ENCODE results near the gene SRGAP2B.
"Not testable (repeated sequence)": the region's sequence is repeated elsewhere in the genome, so short reads cannot be mapped to it uniquely, and the experiment has no call there.

The SRGAP2B gene

GRCh38 chr1:144998134-144998980 is 96.8 kb downstream of the SRGAP2B start:
- not testable (repeated sequence) for DNase-seq (ENCODE audit: low read depth in 2 of 2)

DNA sequence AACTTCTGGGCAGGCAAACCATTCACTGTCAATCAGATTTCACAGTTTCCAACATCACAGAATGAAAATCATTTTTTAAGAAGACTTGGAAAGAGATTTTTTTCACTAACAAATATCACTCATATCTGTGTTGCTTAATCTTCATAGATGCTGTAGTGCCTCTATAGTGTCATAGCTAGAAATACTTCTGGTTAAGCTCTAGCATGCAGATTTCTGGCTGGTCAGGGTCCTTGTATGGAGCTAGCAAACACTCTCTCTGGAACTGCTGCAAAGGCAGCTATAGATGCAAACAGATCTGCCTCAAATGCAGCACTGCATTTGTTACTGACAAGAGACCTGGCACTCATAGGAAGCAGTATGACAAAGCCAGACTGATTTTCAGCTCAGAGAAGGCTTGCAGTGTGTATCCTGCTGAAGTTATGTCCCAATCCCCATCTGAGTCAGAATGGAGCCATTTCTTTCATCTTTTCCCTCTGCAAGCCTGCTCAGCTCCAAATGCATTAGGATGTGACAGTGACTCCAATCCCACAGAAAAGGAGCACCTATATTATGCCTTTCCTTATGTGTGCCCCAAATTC is 99.2 kb downstream of the SRGAP2B start:
- not testable (repeated sequence) for DNase-seq (ENCODE audit: low read depth in 2 of 2)

- DNase-seq (ENCODE audit: low read depth in 2 of 2): not testable (repeated sequence)
Measured at GRCh38 chr1:144992915-144993314, 102.2 kb downstream of the SRGAP2B start.

DNA sequence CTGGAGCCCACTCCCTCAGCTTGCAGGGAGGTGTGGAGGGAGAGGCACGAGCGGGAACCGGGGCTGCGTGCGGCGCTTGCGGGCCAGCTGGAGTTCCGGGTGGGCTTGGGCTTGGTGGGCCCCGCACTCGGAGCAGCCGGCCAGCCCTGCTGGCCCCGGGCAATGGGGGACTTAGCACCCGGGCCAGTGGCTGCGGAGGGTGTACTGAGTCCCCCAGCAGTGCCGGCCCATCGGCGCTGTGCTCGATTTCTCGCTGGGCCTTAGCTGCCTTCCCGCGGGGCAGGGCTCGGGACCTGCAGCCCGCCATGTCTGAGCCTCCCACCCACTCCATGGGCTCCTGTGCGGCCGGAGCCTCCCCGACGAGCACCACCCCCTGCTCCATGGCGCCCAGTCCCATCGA is 104.5 kb downstream of the SRGAP2B start:
- DNase-seq (ENCODE audit: low read depth in 2 of 2): not testable (repeated sequence)

GRCh38 chr1:144987131-144987530 is 108.0 kb downstream of the SRGAP2B start:
- not testable (repeated sequence) for DNase-seq (ENCODE audit: low read depth in 2 of 2)

- not testable (repeated sequence) for DNase-seq (ENCODE audit: low read depth in 2 of 2)
Measured at GRCh38 chr1:144986171-144986860, 108.8 kb downstream of the SRGAP2B start.

DNA sequence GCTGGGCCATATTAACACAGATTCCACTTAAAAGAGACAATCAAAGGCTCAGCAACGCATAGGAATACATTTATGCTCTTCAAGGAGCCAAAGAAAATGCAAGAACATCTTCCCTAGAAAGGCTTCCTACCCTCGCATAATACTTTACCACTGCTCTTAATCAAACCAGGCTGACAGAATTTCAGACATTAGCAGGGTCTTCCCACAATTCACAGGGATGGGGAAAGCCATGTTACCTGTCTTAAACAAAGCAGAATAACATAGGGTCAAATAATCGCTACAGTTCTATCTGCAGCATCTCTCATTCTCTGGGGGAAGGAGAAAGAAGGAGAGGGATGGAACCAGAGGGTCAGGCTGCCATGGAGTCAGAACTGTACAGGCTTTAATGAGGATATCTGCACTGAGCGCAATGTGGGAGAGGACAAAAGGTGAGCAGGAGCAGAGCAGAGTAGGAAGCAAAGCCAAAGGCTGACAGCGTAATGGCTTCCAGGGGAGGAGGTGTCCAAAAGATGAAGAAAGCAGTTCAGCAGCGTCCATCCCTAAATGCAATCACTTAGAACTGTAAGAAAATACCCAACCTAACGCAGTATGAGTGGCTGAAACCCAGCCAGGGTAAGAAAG is 109.5 kb downstream of the SRGAP2B start:
- not testable (repeated sequence) for DNase-seq (ENCODE audit: low read depth in 2 of 2)

DNA sequence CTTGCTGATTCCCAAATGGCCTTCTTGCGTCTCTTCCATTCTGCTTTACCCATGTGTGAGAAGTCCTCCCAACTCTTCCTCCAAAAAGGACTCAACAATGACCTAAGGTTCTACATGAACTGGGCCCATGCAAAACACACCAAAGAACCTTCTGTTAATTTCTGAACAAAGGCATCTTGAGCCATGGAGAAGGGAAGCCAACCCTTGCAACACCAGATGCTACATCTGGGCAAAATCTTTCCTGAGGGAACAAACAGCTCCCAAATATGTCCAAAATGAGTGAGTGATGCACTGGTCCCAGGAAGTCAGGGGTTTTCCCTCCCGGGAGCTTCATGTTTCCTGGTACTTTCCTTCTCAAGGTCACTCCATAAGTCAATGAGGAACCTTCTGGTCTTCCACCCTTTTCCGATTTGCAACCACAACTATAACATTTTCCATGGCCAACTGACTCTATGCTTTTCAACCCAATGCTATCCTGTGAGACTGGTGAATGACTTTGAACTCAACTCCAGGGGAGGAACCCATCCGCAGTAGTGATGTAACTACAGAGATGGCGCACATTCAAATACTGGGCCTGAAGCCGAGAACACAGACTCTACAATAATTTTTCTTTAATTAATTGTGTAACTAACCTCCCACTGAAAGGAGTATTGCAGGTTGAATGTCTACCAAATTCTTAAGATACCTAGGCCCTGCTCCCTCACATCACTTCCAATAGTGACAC is 112.2 kb downstream of the SRGAP2B start:
- DNase-seq (ENCODE audit: low read depth in 2 of 2): not testable (repeated sequence)

DNA sequence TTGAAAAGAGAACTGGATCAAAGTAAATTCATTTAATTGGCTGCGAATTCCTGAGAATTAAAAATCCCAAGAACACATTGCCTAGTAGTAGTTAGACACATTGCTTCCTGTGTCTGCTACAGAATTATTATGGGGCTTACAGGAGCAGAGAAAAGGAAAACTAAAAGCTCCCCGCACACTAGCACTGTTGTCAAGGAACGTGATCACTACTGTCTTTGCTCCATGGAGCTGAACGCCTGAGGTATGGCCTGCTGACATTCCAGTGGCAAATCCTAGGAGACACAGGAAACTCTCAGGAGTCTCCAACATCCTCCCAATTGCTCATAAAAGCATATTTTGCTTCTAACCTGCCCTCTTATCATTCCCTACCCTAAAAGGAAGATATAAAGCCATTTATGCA is 114.0 kb downstream of the SRGAP2B start:
- not testable (repeated sequence) for DNase-seq (ENCODE audit: low read depth in 2 of 2)

GRCh38 chr1:144979960-144980595 is 115.0 kb downstream of the SRGAP2B start:
- DNase-seq (ENCODE audit: low read depth in 2 of 2): not testable (repeated sequence)

DNA sequence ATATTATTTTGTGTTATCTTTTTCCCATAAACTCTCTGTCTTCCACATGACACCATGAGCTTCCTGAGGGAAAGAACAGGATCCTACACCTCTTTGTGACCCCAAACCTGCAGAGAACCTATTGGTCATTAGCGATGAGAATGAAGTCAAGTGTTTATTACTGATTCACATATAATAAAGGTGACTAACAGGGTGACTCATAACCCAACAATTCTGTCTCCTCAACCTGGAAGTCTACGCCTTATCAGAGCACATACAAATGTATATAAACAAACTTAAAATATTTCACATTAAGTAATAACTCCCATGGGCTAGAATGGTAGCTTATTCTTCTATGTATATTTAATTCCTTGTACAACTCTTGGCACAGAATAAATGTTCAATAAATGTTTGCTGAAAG is 117.3 kb downstream of the SRGAP2B start:
- not testable (repeated sequence) for DNase-seq (ENCODE audit: low read depth in 2 of 2)

DNA sequence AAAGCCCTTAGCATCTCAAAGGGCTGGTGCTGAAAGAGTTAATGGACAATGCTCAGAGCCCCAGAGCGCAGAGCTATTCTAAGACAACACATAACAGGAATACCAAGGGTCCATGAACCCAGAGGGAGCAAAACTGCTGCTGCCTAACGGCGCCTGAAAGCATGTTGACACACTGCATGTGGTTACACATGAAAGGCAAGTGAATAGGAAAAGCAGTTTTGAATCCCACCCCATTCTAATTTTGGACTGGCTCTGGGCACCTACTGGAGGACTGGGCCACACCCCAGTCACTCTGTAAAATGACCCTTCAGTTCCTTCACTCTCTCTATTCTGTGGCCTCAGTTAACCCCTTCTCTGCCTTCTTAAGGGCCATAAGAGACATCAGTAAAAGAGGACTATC is 123.2 kb downstream of the SRGAP2B start:
- DNase-seq (ENCODE audit: low read depth in 2 of 2): not testable (repeated sequence)

DNA sequence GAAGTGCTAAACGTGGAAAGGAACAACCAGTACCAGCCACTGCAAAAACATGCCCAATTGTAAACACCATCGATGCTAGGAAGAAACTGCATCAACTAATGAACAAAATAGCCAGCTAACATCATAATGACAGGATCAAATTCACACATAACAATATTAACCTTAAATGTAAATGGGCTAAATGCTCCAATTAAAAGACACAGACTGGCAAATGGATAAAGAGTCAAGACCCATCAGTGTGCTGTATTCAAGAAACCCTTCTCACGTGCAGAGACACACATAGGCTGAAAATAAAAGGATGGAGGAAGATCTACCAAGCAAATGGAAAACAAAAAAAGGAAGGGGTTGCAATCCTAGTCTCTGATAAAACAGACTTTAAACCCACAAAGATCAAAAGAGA is 128.6 kb downstream of the SRGAP2B start:
- DNase-seq (ENCODE audit: low read depth in 2 of 2): not testable (repeated sequence)

- DNase-seq (ENCODE audit: low read depth in 2 of 2): not testable (repeated sequence)
Measured at GRCh38 chr1:144964765-144965164, 130.4 kb downstream of the SRGAP2B start.

- DNase-seq (ENCODE audit: low read depth in 2 of 2): not testable (repeated sequence)
Measured at GRCh38 chr1:144964186-144964585, 130.9 kb downstream of the SRGAP2B start.

GRCh38 chr1:144963571-144963970 is 131.6 kb downstream of the SRGAP2B start:
- not testable (repeated sequence) for DNase-seq (ENCODE audit: low read depth in 2 of 2)

- DNase-seq (ENCODE audit: low read depth in 2 of 2): not testable (repeated sequence)
Measured at GRCh38 chr1:144961604-144962583, 133.2 kb downstream of the SRGAP2B start.

GRCh38 chr1:144960929-144961488 is 134.1 kb downstream of the SRGAP2B start:
- not testable (repeated sequence) for DNase-seq (ENCODE audit: low read depth in 2 of 2)

- DNase-seq (ENCODE audit: low read depth in 2 of 2): not testable (repeated sequence)
Measured at GRCh38 chr1:144948390-144948789, 146.7 kb downstream of the SRGAP2B start.
